GM19328 (cell line): Measurements from ENCODE around the gene GBP7.
"Not testable (repeated sequence)": the region's sequence is repeated elsewhere in the genome, so short reads cannot be mapped to it uniquely, and the experiment has no call there.

Experiments
- ATAC-seq: cut with Tn5 transposase; IDR thresholded peaks from one replicate; pipeline ENCODE4 v1.9.1; 2021; ENCODE audit warnings: mild to moderate bottlenecking, moderate library complexity; ENCODE audit not compliant: unreplicated experiment

GBP7 gene

DNA sequence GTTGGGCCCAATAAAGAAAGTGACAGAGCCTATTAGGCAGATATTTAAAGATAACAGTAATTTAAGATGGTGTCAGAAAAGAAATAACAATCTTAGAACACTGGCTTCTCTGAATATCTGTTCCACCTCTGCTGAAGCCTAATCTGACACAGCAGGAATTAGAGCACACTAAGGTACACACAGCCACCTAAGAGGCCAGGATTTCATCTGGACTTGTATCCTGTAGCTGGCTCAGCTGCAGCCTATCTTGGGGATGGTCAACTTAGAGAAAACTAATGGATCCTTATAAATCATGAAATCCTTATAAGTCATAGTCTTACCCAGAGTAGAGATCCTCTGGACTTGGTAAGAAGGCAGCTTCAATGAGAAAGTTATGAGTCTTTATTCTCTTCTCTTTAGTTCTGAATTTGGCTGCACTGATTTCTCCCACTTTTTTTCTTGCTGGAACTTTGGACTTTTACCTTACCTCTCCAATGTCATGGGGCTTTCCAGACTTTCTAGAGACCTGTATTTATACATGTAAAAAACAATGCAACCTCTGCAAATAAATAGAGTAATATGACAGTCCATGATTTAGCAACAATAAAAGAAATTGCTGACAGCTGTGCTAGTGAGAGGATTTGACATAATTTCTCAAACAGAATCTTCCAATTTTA is at the start of gene GBP7:
GBP7 (minus strand) TSS at position 403 of the 656 bp plus-strand sequence. CDS start 4,068 bp downstream, outside the sequence.
- no peak for ATAC-seq

DNA sequence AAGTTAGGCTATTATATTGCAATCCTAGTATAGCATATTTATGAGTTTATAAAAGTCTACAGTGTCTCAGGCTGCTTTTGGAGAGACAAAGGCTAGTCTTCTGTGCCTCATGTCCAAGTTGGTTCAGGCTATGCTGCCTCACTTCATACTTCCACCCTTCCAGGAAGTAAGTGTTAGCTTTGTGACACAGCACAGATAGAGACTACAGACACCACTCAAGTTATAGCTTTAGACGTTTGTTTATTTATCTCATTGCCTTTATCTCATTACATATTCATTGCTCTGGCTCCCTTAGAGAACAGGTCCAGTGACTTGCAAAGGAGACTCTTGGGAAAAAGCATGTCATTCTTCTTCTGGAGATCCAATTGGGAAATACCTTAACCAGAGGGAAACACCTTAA is 45.5 kb upstream of the GBP7 start:
- ATAC-seq, result no peak

- ATAC-seq, result not testable (repeated sequence)
Observed at GRCh38 chr1:89219851-89220250, 44.0 kb upstream of the GBP7 start.

DNA sequence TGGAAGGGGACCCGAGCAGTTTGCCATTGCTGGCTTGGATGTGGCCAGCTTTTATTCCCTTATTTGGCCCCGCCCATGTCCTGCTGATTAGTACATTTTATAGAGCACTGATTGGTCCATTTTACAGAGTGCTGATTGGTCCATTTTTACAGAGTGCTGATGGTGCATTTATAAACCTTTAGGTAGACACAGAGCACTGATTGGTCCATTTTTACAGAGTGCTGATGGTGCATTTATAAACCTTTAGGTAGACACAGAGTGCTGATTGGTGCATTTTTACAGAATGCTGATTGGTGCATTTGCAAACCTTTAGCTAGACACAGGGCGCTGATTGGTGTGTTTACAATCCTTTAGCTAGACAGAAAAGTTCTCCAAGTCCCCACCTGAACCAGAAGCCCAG is 43.1 kb upstream of the GBP7 start:
- ATAC-seq, result not testable (repeated sequence)

DNA sequence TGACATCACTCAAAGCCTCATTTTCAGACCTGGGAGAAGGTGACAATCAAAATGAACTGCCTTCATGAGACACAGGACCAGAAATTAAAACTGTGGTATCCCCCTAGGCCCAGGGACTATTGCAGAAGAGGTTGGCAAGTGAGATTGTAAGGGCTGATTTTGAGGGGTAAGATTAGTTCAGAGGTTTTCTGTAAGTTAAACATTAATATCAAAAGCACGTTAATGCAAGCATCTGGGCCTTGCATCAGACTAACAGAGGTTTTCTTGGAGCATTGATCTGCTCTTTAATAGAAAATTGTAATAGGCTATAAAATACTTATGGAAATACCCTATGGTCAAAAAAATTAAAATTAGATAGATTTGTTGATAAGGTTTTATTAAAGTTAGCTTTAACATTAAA is 37.5 kb upstream of the GBP7 start:
- no peak for ATAC-seq

DNA sequence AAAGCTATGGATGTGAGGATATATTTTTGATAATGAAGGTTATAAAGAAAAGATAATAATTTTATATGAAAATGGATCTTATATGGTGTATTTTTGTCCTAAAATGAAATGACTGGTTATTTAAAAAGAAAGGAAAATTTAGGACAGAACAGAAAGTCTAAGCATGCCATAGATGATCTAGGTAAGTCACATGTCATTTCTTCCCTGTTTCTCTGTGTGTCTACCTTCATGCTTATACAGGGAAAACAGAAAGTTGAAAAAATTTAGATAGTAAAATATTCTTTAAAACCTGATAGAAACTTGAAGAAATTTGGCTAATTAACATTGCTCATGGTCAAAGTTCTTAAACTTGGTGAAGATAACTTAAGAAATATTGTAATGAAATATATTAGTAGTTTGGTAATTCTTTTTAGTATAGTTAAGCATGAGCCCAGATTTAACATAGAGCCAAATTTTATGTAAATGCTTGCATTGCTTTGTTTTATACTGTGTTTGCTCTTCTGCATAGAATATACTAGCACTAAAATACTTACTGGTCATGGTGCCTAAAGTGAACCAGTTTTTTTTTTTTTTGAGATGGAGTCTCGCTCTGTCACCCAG is 35.3 kb upstream of the GBP7 start:
- ATAC-seq, result no peak

DNA sequence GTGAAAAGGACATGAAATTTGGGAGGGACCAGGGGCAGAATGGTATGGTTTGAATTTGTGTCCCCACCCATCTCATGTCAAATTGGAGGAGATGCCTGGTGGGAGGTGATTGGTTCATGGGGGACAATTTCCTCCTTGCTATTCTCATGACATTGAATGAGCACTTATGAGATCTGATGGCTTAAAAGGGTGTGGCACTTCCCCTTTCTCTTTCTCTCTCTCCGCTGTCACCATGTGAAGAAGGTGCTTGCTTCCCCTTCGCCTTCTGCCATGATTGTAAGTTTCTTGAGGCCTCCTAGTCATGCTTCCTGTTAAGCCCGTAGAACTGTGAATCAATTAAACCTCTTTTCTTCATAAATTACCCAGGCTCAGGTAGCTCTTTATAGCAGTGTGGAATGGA is 30.6 kb upstream of the GBP7 start:
- ATAC-seq, result no peak

GRCh38 chr1:89203166-89203565 is 27.4 kb upstream of the GBP7 start:
- ATAC-seq, result no peak

GRCh38 chr1:89201106-89201794 is 25.4 kb upstream of the GBP7 start:
- peak; percentile 51 for ATAC-seq

DNA sequence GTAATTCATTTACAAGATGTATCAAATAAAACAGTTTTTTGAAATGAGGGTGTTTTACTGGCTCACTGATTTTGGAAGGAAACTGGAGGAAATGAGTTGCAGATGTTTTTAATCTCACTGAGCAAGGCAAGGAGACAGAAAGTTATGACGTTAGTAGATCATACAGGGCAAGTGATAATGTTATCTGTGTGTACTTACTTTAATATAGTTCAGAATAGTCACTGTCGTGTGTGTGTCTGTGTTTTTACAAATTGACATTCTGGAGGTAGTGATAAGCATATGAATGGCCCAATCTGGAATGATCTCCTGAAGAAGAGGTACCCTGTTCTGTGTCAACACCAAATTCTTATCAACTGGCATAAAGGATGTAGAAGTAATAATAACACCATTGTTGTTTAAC is 24.9 kb upstream of the GBP7 start:
- ATAC-seq, result no peak

GRCh38 chr1:89199525-89200031 is 23.8 kb upstream of the GBP7 start:
- no peak for ATAC-seq

DNA sequence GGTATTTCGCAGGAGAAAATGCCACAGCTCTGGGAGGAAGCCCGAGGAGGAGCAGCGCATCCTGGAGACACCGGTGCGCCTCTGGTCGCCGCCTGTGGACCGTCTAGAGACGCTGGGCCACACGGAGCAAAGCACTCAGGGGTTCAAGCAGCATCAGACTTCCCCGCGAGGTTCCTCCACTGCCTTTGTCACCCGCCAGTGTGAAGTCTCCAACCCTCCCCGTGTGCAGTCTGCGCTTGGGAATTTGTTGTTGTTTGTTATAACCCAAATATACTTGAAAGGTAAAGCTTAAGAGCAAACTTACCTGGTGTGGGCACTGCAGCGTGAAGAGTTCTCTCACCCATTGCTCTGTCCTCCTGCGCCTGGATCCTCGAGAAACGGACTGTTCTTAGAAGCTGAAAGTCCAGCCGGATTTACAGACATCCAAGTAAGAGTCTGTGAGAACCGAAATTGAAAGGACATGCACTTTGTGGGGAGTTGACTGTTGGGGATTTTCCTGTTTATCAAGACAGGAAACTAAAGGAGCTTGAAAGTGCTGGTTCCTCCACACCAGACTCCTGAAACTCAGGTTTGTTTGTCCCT is 22.8 kb upstream of the GBP7 start, which contains the start of gene GBP4:
GBP4 (minus strand) TSS at position 452 of the 582 bp plus-strand sequence; CDS start at position 344, 108 bp downstream.
- peak; percentile 44 for ATAC-seq

DNA sequence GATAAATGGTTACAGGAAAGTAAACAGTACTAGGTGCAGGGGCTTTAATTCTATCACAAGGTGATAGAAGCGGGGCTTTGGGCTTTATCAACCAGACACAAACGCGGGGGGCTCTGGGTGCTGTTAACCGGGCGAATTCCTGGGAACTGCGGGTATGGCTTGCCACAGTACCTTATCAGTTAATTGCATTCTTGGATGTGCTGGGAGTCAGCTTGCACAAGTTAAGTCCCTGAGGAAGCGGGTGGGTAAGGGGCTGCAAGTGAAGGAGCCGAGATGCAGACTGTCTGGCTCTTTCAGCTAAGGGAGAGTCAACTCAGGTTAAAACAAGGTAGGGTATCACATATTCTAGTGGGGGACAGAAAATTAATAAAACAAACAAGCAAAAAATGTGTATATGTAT is 22.3 kb upstream of the GBP7 start:
- no peak for ATAC-seq

DNA sequence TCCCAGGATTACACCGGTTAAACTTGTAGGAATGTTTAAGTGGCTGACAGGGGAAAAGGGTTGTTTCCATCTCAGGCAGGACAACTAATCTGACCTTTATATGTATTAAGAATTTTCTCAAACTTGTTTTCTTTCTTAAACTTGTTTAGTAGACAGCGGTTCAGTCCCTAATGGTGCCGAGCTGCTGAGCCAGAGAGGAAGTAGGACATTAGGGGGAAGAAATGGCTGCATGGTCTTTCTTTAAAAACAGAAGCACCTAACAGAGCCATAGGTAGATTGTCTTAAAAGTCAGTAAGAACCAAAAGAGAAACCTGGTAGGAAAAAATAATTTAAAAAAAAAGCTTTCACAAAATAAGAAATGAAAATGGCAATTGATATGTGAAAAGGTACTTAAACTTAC is 19.7 kb upstream of the GBP7 start:
- ATAC-seq, result no peak

DNA sequence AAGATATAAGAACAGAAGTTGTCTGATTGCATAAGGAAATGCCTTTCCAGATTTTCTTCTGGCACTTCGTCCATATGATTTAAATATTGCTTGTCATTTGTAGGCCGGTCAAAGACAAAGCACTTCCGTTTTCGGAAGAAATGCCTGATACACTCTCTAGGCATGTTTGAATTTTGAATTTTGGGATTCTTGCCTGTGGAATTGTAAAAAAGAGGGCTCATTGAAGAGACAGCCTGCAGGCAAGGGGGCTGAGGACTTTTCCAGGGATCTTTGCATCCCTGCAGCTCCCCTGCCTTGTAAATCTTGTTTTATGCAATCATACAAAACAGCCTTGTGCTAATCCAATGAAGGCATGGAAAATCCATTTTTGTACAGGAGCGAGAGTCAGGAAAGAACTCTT is 15.5 kb upstream of the GBP7 start:
- no peak for ATAC-seq

DNA sequence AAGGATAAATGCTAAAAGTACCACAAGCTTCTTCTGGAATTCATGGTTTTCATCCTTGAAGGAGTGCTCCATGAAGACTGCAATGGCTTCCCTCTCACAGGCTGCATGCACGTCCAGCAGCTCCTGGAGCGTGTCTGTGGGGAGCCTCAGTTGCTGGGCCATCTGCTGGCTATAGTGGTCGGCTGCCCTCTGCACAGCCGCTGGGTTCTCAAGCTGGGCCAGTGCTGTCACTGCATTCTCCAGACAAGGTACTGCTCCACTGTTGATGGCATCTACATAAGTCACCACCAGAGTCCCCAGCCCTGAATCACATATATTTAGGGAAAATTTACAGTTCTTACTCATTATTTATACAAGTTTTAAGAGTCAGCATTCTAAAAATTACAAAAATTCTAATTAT is 14.2 kb upstream of the GBP7 start:
- ATAC-seq, result no peak

DNA sequence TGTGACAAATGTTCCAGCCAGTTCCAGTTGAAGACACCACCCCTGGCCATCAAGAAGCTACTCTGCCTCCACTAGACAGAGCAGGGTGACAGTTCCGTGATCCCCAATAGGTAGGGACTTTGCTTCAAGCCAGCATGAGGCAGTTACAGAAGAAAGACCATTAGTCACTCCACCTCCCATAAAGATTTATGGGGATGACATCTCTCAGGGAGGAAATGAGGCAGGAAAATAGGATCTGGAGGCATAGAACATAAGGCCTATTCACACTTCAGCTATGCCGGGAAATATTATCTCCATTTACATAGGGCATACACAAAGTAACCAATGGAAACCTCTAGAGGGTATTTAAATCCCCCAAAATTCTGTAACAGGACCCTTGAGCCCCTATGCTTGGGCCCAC is 3.5 kb upstream of the GBP7 start:
- no peak for ATAC-seq

GRCh38 chr1:89176971-89177370 is 1.2 kb upstream of the GBP7 start:
- ATAC-seq, result no peak

DNA sequence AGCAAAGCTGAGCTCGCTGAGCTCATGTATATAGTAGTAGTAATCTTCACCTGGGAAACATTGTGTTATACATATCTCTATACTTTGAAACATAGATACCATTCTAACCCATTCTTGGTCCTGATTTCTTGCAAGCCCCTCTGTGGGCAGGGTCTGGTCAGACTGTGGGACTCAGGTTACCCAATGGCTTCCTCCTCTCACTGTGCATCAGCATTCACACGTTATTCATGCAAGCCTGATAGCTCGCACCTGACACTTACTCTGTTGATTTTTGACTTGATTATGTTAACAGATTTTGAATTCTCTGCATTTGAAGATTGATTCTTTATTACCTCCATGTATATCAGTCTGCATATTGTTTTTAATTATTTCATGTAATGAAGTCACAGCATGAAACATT is 1.3 kb downstream of the GBP7 start:
- no peak for ATAC-seq

- no peak for ATAC-seq
Observed at GRCh38 chr1:89172468-89173143, 3.2 kb downstream of the GBP7 start.

GRCh38 chr1:89171067-89171438 is 4.8 kb downstream of the GBP7 start:
- ATAC-seq, result no peak
